ENCODE results near the gene TDP1.

- TF ChIP-seq ESRRG (CRISPR knock-in tag; IDR thresholded peaks at IDR 0.05) = no peak
- no peak for TF ChIP-seq PATZ1 (CRISPR knock-in tag; IDR thresholded peaks at IDR 0.05; ENCODE audit: borderline replicate concordance)
- TF ChIP-seq ZNF70 (CRISPR knock-in tag; IDR thresholded peaks at IDR 0.05) = no peak
- TF ChIP-seq ZC3H10 (CRISPR knock-in tag; IDR thresholded peaks at IDR 0.05) = no peak
- TF ChIP-seq, protein P1, sequence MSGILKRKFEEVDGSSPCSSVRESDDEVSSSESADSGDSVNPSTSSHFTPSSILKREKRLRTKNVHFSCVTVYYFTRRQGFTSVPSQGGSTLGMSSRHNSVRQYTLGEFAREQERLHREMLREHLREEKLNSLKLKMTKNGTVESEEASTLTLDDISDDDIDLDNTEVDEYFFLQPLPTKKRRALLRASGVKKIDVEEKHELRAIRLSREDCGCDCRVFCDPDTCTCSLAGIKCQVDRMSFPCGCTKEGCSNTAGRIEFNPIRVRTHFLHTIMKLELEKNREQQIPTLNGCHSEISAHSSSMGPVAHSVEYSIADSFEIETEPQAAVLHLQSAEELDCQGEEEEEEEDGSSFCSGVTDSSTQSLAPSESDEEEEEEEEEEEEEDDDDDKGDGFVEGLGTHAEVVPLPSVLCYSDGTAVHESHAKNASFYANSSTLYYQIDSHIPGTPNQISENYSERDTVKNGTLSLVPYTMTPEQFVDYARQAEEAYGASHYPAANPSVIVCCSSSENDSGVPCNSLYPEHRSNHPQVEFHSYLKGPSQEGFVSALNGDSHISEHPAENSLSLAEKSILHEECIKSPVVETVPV (CRISPR knock-in tag; IDR thresholded peaks at IDR 0.05) = no peak
- no peak for TF ChIP-seq ZFP30 (CRISPR knock-in tag; IDR thresholded peaks at IDR 0.05)
- TF ChIP-seq, protein P2, sequence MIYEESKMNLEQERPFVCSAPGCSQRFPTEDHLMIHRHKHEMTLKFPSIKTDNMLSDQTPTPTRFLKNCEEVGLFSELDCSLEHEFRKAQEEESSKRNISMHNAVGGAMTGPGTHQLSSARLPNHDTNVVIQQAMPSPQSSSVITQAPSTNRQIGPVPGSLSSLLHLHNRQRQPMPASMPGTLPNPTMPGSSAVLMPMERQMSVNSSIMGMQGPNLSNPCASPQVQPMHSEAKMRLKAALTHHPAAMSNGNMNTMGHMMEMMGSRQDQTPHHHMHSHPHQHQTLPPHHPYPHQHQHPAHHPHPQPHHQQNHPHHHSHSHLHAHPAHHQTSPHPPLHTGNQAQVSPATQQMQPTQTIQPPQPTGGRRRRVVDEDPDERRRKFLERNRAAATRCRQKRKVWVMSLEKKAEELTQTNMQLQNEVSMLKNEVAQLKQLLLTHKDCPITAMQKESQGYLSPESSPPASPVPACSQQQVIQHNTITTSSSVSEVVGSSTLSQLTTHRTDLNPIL (CRISPR knock-in tag; IDR thresholded peaks at IDR 0.05; ENCODE audit: low read depth) = no peak
- no peak for TF ChIP-seq PPARA (CRISPR knock-in tag; IDR thresholded peaks at IDR 0.05; ENCODE audit: borderline replicate concordance)
- no peak for TF ChIP-seq ARNTL (CRISPR knock-in tag; IDR thresholded peaks at IDR 0.05; ENCODE audit: borderline replicate concordance, low read depth)
- no peak for TF ChIP-seq POU6F1 (CRISPR knock-in tag; IDR thresholded peaks at IDR 0.05; ENCODE audit: borderline replicate concordance, low read depth)
- TF ChIP-seq ZFP3 (CRISPR knock-in tag; IDR thresholded peaks at IDR 0.05) = no peak
- TF ChIP-seq, protein P3, sequence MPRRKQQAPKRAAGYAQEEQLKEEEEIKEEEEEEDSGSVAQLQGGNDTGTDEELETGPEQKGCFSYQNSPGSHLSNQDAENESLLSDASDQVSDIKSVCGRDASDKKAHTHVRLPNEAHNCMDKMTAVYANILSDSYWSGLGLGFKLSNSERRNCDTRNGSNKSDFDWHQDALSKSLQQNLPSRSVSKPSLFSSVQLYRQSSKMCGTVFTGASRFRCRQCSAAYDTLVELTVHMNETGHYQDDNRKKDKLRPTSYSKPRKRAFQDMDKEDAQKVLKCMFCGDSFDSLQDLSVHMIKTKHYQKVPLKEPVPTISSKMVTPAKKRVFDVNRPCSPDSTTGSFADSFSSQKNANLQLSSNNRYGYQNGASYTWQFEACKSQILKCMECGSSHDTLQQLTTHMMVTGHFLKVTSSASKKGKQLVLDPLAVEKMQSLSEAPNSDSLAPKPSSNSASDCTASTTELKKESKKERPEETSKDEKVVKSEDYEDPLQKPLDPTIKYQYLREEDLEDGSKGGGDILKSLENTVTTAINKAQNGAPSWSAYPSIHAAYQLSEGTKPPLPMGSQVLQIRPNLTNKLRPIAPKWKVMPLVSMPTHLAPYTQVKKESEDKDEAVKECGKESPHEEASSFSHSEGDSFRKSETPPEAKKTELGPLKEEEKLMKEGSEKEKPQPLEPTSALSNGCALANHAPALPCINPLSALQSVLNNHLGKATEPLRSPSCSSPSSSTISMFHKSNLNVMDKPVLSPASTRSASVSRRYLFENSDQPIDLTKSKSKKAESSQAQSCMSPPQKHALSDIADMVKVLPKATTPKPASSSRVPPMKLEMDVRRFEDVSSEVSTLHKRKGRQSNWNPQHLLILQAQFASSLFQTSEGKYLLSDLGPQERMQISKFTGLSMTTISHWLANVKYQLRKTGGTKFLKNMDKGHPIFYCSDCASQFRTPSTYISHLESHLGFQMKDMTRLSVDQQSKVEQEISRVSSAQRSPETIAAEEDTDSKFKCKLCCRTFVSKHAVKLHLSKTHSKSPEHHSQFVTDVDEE (CRISPR knock-in tag; IDR thresholded peaks at IDR 0.05) = no peak
Observed at GRCh38 chr14:89957376-89957775, 1.6 kb downstream of the TDP1 start.
